Left cardiac atrium (tissue), 4 donors: Measurements from ENCODE around the gene PSMD14. TPM values are rescaled to one million over a fixed set of nuclear protein-coding genes. Genes with fewer than 3 reads are reported as not detected.
A peak's percentile ranks its signal among the peaks of the same experiment; 100 is the strongest.

Experiments used
- ATAC-seq, 2 donors: fragments of 200-7000 bp; cut with Tn5 transposase; one replicate each; pipeline ENCODE4 v1.9.1; 2020; ENCODE audit warnings: mild to moderate bottlenecking in 2 of 2, moderate library complexity in 2 of 2
- DNase-seq: peaks from one replicate; pipeline ENCODE4 v3.0.0-alpha.2; 2020
- intact Hi-C, 2 donors: fragments of 100-400 bp; cut with DNase I; formaldehyde crosslinking; loops; one replicate each; pipeline versions ENCODE4 v1.14.1 to v1.15.1; 2022 to 2023
- total RNA-seq, 2 donors: library from RNA; stranded (reverse); fragmentation: NEBNext Ultra II Directional; extraction: Animal tissue kit (Norgen Biotek cat#: 25700); gene quantifications; one replicate each; pipeline ENCODE4 v1.2.1, GENCODE V29; 2021
- donor health status: DM: no; HTN: yes; CAD: no.
- donor health status: DM: no; HTN: yes; CAD: no; lungs with severe emphysema.
- donor health status: DM: yes; HTN: yes; CAD: no.
- donor health status: Dilated cardiomyopathy.

PSMD14 gene
- total RNA-seq, 2 donors from 2014 or later, result 35.0 to 46.1 TPM

DNA sequence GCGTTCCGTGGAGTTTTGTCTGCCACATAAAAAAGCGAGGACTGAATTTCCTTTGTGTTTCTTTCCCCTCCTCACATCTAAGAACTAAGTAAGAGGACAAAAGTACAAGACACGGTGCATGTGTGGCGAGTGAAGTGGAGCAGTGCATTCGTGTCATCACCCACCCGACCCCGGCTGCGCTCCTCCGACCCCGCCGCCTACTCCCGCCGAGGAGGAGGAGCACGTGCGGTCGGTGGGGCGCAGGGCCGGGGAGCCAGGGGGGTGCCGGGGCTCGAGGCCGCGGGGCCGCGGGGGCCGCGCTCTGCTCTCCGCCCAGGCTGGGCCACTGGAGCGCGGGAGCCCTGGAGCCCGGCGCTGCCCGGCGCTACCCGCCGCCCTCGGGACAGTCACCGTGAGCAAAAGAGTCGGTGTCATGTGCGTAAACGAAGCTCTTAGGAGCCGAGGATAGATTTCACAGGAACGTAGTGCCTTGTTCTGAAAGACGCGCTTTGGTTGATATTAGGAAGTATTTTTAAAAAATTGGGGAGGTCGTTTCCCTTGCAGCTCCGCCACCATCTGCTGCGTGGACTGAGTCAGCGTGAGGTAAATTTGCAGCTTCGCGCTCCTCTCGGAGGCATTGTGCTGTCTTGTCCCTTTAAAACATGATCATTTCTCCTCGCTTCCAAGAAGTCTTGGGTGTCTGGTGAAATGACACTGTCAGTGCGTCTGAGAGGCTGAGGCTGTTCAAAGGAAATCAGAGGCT is 118.9 kb downstream of the PSMD14 start:
- intact Hi-C loops, result no loop called here
- ATAC-seq (peak in 1 of 2 donors; percentile 22), DNase-seq (no peak)

DNA sequence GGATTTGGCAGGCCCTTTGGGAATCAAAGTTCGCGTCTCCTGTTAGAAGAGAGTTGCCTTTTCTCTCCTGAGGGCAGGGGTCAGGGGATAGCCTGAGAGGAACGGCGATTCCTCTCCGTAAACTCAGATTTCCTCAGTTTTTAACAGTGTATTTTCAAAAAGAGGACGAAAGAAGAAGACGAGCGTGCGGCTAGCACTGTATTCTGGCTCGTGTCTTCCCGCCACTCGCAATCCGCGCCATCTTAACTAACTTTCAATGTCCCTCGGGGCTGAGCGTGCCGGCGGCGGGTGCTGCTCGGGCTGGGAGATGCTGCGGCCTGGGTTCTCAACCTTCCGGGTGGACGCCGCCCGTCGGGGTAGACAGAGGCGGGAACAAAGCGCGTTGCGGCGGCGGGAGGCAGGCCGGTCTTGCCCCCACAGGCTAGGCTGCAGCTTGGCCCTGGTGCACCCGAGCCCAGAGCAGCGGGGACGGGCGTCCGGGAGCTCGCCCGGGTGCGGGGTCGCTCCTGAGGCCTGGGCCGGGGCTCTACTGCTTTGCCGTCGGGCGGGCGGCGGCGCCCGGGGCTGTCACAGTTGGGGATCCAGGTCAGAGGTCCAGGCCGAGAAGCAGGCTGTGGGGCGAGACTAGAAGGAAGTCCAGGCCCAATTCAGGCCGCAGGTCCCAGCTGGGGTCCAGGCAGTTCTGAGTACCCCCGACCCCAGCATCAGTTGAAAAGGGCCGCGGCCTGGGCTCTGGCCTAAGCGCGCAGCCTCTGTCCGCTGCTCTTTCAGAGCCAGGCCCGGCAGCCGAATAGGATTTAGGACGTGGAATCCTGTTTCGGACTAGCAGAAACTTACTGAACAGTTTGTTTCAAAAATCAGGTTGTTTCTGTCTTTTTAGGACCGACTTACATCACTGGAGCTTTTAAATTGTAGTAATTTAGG is 119.7 kb downstream of the PSMD14 start:
- intact Hi-C loops, result no loop called here
- ATAC-seq (peak in 1 of 2 donors; percentile 19), DNase-seq (no peak)

DNA sequence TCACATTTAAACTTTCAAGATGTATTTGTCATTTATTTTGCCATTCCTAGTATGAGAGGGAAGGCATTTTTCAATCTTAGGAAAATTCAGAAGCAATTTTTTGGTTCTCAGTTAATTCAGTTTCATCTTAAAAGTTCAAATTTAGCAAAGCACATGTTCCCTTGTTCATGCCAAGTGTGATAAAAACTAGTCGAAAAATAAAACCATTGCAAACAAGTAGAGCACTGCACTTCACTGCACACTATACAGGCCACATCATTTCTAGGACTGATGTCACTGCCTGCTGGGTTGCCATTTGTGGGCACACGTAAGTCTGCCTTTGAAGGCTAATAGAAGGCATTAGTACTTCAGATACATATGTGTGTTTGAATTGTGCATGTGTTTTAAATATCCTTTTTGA is 122.2 kb downstream of the PSMD14 start:
- intact Hi-C loops, result no loop called here
- no peak for ATAC-seq
- DNase-seq, result no peak

DNA sequence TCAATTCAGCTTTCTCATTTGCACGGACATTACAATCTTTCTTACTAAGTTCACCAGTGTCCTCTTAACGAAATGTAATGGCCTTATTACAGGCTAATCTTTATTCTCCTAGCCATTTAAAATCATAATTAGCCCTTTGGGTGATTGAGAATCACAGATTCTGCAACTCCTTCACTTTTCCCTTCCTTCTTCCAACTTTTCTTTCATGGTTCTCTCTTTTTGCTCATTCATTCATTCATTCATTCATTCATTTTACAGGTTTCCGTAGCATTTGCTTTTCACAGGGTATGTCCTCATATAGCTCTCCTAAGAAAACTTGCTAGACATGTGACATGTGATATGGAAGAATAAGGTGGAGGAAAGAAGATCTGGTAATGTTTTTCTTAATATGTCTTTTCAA is 123.9 kb downstream of the PSMD14 start:
- no peak for DNase-seq
- intact Hi-C loops, result no loop called here
- ATAC-seq, result no peak

DNA sequence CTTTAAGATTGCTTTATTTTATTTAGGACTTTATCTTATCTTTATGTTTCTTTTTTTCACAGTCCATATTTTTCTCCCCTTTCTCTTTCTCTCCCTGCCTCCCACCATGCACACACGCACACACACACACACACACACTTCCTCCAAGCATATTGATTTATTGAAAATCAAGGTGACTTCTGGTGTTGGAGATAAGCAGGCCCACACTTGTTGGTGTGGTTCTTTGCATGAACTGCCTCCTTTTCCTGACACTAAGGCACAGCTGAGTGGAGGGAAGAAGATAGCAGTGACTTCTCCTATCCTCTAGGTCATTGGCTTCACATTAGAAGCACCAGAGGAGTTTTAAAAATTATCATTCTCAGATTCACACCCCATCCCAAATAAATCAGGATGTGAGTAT is 125.9 kb downstream of the PSMD14 start:
- intact Hi-C loops, result no loop called here
- no peak for ATAC-seq
- DNase-seq, result no peak

DNA sequence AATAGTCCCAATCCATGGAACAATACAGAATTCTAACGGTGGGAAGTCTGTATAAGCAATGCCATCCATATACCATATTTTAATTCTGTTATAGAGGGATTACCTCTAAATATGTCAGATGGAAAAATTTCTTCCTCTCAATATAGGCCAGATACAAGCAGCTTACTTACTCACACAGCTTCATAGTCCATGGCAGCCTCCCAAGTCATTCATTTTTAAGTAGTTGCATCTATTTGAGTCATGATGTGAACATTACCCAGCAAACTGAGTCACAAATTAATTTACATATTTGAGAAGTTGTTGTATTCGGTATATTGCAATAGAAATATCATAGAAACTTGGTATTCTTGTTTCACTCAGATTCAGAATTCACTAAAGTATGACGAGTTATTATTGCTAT is 128.2 kb downstream of the PSMD14 start:
- no peak for ATAC-seq
- no peak for DNase-seq

DNA sequence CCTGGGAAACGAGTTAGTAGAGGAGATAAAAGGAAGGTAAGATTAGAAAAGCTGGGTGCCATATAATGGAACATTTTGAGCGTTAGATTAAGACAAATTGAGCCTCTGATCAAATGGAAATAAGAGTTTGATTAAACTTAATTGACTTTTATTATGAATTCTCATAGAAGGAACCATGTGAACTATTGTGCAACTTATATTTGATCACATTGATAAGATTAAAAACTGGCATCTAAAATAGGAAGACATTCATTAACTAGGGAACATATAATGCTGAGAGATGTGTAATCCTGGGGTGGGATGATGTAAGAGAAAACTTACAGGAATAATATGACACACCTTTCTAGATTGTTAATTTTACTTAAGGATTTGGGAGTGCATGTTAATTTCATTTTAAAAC is 130.4 kb downstream of the PSMD14 start:
- intact Hi-C loops, result no loop called here
- no peak for ATAC-seq
- DNase-seq, result no peak

More for the DNA sequence above, 128.2 kb downstream of the PSMD14 start:
- intact Hi-C loops, result no loop called here

DNA sequence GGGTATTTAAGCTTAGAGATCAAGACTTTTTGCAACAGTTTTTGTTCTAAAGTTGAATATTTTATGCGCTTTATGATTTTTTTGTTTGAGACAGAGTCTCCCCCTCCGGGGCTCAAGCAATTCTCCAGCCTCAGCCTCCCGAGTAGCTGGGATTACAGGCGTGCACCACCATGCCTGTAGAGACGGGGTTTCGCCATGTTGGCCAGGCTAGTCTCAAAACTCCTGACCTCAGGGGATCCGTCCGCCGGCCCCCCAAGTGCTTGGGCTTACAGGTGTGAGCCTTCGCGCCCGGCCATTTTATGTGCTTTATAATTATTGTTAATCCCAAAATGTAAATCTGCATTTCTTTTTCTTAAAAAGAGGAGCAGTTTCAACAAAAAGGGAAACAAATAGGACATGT is 136.9 kb downstream of the PSMD14 start:
- DNase-seq (no peak), ATAC-seq (no peak)
- intact Hi-C loops, result no loop called here

DNA sequence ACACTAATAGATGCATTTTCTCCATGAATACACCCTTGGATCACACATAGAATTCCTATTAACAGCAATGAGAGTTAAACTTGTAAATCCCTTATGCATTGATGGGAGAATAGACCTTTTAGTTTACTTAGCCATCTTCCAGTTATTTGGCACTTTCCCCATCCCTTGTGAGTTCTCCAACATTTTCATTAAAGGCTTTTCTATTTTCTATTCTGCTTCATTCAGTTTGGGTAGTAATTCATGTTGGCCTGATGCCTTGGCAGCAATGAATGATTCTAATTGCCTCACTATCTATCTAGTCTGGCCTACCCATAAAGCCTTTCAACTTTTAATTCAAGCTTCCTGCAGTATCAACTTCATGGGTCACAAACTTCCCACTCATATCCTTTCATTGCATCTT is 140.2 kb downstream of the PSMD14 start:
- ATAC-seq (no peak), DNase-seq (no peak)
- intact Hi-C loops, result no loop called here

Other genes starting within 250 kb of the PSMD14 start
- gene TANK, start 148.0 kb upstream of the PSMD14 start, total RNA-seq, result 10 to 100 TPM; 33.6 to 33.7 TPM
- gene TBR1, start 107.9 kb downstream of the PSMD14 start, total RNA-seq, result not detected